GM18519 (cell line): ENCODE data around the gene C9orf50.

Experiments
- ATAC-seq: cut with Tn5 transposase; IDR thresholded peaks from one replicate; pipeline ENCODE4 v1.9.1; 2021; ENCODE audit warnings: mild to moderate bottlenecking, moderate library complexity; ENCODE audit not compliant: unreplicated experiment, low FRiP score

Gene C9orf50

GRCh38 chr9:129633207-129633606, 12.3 kb upstream of the C9orf50 start:
- ATAC-seq, result no peak

GRCh38 chr9:129632460-129632859, 11.6 kb upstream of the C9orf50 start:
- ATAC-seq, result no peak

DNA sequence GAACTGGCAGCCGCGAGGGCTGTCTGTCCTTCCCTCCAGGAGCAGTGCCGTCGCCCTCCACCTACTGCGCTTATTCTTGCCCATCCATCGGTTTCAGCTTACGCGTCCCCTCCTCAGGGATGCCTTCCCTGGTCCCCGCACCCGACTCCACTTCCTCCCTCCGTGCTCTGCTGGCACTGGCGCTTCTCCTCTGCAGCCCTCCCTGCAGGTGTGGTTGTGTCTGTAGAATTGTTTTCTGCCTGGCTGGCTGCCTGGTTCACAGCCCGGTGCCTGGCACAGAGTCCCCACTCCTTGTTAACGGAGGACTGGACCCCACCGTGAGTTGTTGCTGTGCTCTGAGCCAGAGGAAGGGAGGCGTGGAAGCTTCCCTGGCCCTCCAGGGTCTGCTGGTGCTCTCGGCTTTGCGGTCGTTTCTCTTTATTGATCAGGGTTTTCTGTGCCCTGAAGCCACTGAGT, 10.8 kb upstream of the C9orf50 start:
- ATAC-seq, result no peak

DNA sequence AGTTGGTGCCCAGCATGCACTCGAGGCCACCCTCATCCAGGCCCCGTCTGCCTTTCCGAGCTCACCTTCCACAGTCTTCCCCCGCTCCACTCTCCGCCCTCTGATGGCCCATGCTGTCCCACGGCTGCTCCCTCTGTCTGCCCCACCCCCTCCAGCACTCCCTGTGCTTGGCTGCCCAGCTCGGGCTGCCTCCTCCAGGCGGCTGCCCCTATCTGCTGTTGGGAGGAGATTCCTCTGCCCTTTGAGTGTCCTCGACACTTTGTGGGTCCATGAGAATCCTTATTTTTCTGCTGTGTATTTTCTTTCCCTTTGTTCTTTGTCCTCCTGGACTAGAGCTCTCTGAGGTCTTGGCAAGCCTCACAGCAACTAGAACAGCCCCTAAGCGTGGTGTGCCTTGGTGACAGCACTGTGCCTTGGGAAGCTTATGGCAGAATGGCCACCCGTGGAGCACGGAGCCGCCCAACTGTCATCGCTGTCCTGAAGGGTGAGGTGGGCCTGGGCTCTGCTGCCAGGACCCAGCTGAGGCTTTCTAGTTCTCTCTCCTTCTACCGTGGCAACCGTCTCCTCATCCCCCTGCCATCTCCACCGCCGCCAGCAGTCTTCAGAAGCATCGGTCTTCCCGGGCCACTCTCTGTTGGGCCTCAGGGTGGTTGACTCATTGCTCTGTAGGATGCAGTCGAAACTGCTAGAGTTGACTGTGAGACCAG, 10.2 kb upstream of the C9orf50 start:
- no peak for ATAC-seq

DNA sequence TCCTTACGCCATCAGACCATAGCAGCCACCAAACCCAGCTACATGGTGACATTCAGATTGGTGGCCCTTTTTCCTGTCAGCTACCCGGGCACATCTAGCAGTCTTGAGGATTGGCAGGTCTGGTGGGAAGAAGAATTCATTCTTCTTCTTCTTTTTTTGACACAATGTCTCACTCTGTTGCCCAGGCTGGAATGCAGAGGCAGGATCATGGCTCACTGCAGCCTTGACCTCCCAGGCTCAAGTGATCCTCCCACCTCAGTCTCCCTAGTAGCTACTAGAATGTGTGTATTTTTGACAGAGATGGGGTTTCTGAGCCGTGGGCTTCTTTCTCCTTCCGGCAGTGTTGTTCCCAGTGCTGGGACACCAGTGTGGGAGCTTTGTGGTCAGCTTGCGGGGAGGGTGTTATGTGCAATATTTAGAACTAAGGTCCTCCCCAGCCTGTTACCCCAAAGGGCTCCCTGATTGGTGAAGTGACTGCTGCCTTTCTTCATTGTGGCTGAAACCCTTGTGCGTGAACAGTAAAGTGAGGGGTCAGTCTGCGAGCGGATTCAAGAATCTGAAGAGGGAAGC, 8.4 kb upstream of the C9orf50 start:
- no peak for ATAC-seq

- no peak for ATAC-seq
Measured at GRCh38 chr9:129628709-129629108, 7.8 kb upstream of the C9orf50 start.

- no peak for ATAC-seq
Measured at GRCh38 chr9:129627556-129628440, 6.9 kb upstream of the C9orf50 start.

- ATAC-seq, result no peak
Measured at GRCh38 chr9:129626625-129627284, 5.9 kb upstream of the C9orf50 start.

DNA sequence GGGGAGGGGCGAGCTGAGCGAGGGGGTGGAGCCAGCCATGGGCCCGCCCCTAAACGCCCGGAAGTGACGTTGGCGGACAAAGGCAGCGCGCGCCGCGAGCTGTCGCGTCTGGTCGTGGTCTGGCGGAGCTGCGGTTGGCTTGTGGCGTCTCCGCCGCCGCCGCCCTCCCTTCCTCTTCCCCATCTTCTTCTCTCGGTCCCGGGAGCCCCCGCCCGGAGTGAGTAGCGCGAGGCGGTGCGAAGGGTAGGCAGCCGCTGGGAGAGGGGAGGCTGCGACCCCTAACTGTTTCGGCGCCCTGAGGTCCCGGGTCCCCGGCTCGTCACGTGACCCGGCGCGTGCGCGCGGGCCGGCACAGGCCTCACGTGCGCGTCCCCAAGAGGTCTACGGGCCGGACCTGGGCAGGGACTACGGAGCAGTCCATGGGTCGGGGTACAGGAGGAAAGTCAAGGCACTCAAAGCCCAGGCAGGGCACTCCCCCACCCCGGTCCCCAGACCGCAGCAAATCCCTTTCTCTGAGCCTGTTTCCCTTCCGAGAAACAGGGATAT, 5.3 kb upstream of the C9orf50 start, which contains the start of gene NTMT1:
Gene NTMT1, plus strand, starts transcription at position 85 of the 546 bp plus-strand sequence. CDS start 6,541 bp downstream, outside the sequence.
- ATAC-seq, result no peak

- ATAC-seq, result no peak
Measured at GRCh38 chr9:129624947-129625346, 4.0 kb upstream of the C9orf50 start.

GRCh38 chr9:129624168-129624759, 3.4 kb upstream of the C9orf50 start:
- ATAC-seq, result no peak

GRCh38 chr9:129623331-129623730, 2.4 kb upstream of the C9orf50 start:
- no peak for ATAC-seq

- ATAC-seq, result no peak
Measured at GRCh38 chr9:129619787-129620668, 873 bp downstream of the C9orf50 start.

DNA sequence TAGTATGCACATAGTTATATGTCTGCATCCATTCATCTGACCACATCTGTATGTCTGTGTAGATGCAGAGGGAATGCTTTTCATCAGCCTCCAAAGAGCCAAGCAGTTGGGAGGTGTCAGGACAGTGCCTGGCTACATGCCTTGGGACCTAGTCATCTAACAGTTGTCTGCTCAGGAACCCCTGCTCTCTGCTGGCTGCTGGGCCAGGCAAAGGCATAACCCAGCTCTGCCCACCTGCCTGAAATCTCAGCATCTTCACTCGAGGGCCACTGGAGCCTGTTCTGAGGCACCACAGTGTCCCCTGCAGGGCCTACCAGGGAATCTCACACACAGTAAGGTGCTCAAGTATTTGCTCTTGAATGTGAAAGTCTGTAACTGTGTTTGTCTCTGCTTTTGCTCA, 3.7 kb downstream of the C9orf50 start:
- ATAC-seq, result no peak

- ATAC-seq, result no peak
Measured at GRCh38 chr9:129615407-129616285, 5.3 kb downstream of the C9orf50 start.

GRCh38 chr9:129614932-129615331, 6.0 kb downstream of the C9orf50 start:
- ATAC-seq, result no peak

DNA sequence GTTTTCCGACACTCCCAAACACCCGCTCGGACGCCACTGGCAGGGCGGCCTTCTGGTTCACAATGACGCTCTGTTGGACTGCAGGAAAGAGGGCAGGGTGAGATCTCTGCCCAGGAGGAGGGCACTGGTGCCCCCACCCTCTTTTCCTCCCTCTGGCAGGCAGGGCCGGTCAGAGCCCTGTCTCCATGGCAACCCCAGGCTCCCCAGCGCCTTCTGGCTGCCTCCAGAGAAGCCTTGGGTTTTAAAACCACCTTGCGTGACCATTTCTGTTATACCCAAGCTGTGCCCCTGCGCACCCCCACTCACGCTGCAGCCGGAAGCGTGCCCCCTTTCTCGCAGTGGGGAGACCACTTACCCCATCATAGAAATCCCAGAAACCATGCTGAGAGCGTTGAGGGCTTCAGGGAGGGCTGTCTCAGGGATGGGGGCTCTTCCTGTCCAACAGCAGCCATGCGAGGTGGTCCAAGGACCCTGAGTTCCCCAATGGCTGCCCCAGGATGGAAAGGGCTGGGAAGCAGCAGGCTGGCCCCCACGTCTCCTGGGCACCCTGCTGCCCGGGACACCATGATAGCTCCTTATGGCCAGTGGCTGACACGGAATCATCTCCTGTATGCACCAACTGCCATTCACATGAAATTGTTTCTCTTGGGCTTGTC, 7.3 kb downstream of the C9orf50 start:
- ATAC-seq, result no peak
